ENCODE data around the gene SRF. TPM values are rescaled to one million over a fixed set of nuclear protein-coding genes. Genes with fewer than 3 reads are reported as not detected.
A peak's percentile ranks its signal among the peaks of the same experiment; 100 is the strongest.

SRF gene
- total RNA-seq, 1 donor from 2014 or later = 31.3 TPM

GRCh38 chr6:43222418-43223059 lies 51.5 kb downstream of the SRF start:
- H3K36me3 Mint-ChIP-seq (ENCODE audit: low read depth, unreplicated experiment) = peaks cover 30% of the 10 kb centered on the region
- peaks cover 4% of the 10 kb centered on the region for H3K27me3 Mint-ChIP-seq (ENCODE audit: unreplicated experiment)
- H3K4me3 Mint-ChIP-seq (ENCODE audit: unreplicated experiment) = peak overlapping the region; percentile 62
- H3K4me1 Mint-ChIP-seq (ENCODE audit: unreplicated experiment) = peaks cover 8% of the 10 kb centered on the region
- DNase-seq (ENCODE audit: low spot score) = no peak
- H3K9me3 Mint-ChIP-seq (ENCODE audit: unreplicated experiment) = no peaks in the 10 kb centered on the region
- H3K27ac Mint-ChIP-seq (ENCODE audit: unreplicated experiment) = no peak overlapping the region
- TF ChIP-seq CTCF (IDR thresholded peaks at IDR 0.05; ENCODE audit: unreplicated experiment) = no peak

- Mint-ChIP-seq H3K4me3 (ENCODE audit: unreplicated experiment) (peak overlapping the region; percentile 62), H3K27ac (ENCODE audit: unreplicated experiment) (no peak overlapping the region), H3K27me3 (ENCODE audit: unreplicated experiment) (peaks cover 4% of the 10 kb centered on the region), H3K36me3 (ENCODE audit: low read depth, unreplicated experiment) (peaks cover 28% of the 10 kb centered on the region), H3K4me1 (ENCODE audit: unreplicated experiment) (peaks cover 8% of the 10 kb centered on the region), H3K9me3 (ENCODE audit: unreplicated experiment) (no peaks in the 10 kb centered on the region)
- TF ChIP-seq CTCF (IDR thresholded peaks at IDR 0.05; ENCODE audit: unreplicated experiment) = no peak
- no peak for DNase-seq (ENCODE audit: low spot score)
Observed at GRCh38 chr6:43223175-43223574, 52.1 kb downstream of the SRF start.

- Mint-ChIP-seq H3K4me3 (ENCODE audit: unreplicated experiment) (no peak overlapping the region), H3K27ac (ENCODE audit: unreplicated experiment) (no peak overlapping the region), H3K9me3 (ENCODE audit: unreplicated experiment) (no peaks in the 10 kb centered on the region), H3K4me1 (ENCODE audit: unreplicated experiment) (peaks cover 11% of the 10 kb centered on the region), H3K36me3 (ENCODE audit: low read depth, unreplicated experiment) (peaks cover 13% of the 10 kb centered on the region), H3K27me3 (ENCODE audit: unreplicated experiment) (peaks cover 4% of the 10 kb centered on the region)
- TF ChIP-seq CTCF (IDR thresholded peaks at IDR 0.05; ENCODE audit: unreplicated experiment) = no peak
- DNase-seq (ENCODE audit: low spot score) = no peak
Observed at GRCh38 chr6:43226192-43226851, 55.3 kb downstream of the SRF start.

GRCh38 chr6:43228951-43229802 lies 58.1 kb downstream of the SRF start, which contains the start of gene DNPH1:
Gene DNPH1 (minus strand): TSS chr6:43229481. CDS start chr6:43229456, 25 bp downstream.
- peaks cover 5% of the 10 kb centered on the region for H3K36me3 Mint-ChIP-seq (ENCODE audit: low read depth, unreplicated experiment)
- peak within 1 kb of the TSS; percentile 84 for H3K4me3 Mint-ChIP-seq (ENCODE audit: unreplicated experiment)
- peak within 1 kb of the TSS; percentile 26 for H3K27ac Mint-ChIP-seq (ENCODE audit: unreplicated experiment)
- H3K9me3 Mint-ChIP-seq (ENCODE audit: unreplicated experiment) = no peaks in the 10 kb centered on the region
- DNase-seq (ENCODE audit: low spot score) = peak; percentile 87
- peaks cover 8% of the 10 kb centered on the region for H3K4me1 Mint-ChIP-seq (ENCODE audit: unreplicated experiment)
- H3K27me3 Mint-ChIP-seq (ENCODE audit: unreplicated experiment) = peaks cover 4% of the 10 kb centered on the region
- peak; percentile 85 for TF ChIP-seq CTCF (IDR thresholded peaks at IDR 0.05; ENCODE audit: unreplicated experiment)

Measured in endothelial cell (in vitro differentiated cells).